GM06990 (cell line): ENCODE data around the gene MED13L.

Experiments used
- DNase-seq: peaks from one replicate; pipeline ENCODE4 v3.0.0-alpha.2; 2011; ENCODE audit not compliant: insufficient read length; ENCODE audit errors: extremely low read depth
- H3K27me3 ChIP-seq: replicated peaks from 2 replicates; pipeline ENCODE4 v1.6.0; 2011; ENCODE audit warnings: low read length; ENCODE audit not compliant: control insufficient read depth, insufficient read depth
- H3K36me3 ChIP-seq: 2 replicates; pipeline ENCODE4 v1.5.1; 2011; ENCODE audit warnings: low read length; ENCODE audit not compliant: control insufficient read depth, insufficient read depth
- H3K4me3 ChIP-seq: replicated peaks from 2 replicates; pipeline ENCODE4 v1.5.1; 2011; ENCODE audit warnings: low read depth, mild to moderate bottlenecking, control low read depth, low read length
- TF ChIP-seq, protein P1 (sequence below): IDR thresholded peaks from 2 replicates; pipeline ENCODE4 v1.5.1; 2011; ENCODE audit warnings: low read length, control low read depth, mild to moderate bottlenecking, inconsistent platforms; ENCODE audit not compliant: insufficient read depth, poor library complexity, severe bottlenecking

The MED13L gene

DNA sequence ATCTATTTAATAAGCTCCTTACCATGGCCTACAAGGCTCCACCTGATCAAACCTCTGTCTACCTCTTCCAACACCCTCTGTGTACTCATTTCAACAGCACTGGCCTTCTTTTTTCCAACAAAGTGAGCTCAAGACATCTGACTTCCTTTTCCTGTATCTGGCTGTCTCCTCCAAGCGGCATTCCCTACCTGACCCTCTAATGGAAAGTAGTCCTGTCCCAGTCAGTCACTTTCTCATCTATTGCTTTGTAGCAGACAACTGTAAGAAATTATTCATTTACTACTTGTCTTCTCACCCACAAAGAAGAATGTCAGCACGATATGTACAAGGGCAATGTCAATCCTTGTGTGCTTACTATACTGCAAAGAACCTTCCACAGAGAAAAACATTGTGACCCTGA, 149.6 kb downstream of the MED13L start:
- no peaks in the 10 kb centered on the region for H3K36me3 ChIP-seq
- H3K4me3 ChIP-seq: no peak overlapping the region
- no peaks in the 10 kb centered on the region for H3K27me3 ChIP-seq
- no peak for DNase-seq
- TF ChIP-seq, protein P1, sequence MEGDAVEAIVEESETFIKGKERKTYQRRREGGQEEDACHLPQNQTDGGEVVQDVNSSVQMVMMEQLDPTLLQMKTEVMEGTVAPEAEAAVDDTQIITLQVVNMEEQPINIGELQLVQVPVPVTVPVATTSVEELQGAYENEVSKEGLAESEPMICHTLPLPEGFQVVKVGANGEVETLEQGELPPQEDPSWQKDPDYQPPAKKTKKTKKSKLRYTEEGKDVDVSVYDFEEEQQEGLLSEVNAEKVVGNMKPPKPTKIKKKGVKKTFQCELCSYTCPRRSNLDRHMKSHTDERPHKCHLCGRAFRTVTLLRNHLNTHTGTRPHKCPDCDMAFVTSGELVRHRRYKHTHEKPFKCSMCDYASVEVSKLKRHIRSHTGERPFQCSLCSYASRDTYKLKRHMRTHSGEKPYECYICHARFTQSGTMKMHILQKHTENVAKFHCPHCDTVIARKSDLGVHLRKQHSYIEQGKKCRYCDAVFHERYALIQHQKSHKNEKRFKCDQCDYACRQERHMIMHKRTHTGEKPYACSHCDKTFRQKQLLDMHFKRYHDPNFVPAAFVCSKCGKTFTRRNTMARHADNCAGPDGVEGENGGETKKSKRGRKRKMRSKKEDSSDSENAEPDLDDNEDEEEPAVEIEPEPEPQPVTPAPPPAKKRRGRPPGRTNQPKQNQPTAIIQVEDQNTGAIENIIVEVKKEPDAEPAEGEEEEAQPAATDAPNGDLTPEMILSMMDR: no peak

DNA sequence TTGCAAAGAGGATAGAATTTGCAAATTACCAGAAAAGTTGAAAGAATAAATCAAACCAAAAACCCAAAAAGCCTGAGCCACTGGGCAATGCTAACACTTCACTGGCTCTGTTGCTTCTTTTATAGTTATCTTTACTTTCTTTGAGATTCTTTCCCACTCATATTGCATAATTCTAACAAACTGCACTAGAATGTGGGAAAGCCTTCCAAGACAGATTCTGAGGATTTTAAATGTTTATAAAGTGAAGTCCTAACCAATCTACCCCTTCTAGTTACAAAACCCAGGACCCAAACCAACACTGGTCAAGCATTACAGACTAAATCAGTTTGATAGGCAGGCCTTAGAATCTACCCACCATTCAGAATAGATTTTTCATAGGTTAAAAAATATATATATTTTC, 150.9 kb downstream of the MED13L start:
- TF ChIP-seq, protein P1: no peak
- Histone ChIP-seq H3K36me3 (no peaks in the 10 kb centered on the region), H3K27me3 (no peaks in the 10 kb centered on the region), H3K4me3 (no peak overlapping the region)
- no peak for DNase-seq

DNA sequence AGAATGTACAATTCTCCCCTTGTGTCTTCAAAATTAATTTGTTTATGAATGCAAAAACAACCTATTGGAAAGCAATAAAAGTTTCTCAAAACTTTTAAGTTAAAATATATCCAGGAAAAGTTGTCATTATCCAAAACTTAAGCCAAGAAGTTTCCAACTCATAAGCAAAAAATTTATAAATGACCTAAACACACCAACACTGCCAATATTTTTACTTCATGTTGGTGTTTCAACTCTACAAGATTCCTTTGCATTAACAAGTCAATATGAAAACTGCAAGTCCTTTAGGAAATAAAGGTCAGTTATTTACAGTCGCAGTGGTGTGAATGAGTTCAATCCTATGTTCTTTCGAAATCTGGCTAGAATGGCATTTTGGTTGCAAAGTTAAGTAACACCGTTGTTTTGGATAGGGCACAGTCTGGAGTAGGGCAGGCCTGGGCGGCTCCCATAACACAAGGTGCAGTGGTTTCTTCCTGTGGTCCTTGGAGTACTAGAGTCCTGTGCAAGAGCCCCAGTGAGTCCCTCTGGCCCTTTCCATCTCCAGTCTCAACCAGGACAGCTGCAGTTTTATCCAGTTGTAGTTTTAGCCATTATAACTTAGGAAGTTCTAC, 151.4 kb downstream of the MED13L start:
- DNase-seq: no peak
- H3K27me3 ChIP-seq: no peaks in the 10 kb centered on the region
- no peaks in the 10 kb centered on the region for H3K36me3 ChIP-seq
- no peak overlapping the region for H3K4me3 ChIP-seq
- TF ChIP-seq, protein P1: no peak

DNA sequence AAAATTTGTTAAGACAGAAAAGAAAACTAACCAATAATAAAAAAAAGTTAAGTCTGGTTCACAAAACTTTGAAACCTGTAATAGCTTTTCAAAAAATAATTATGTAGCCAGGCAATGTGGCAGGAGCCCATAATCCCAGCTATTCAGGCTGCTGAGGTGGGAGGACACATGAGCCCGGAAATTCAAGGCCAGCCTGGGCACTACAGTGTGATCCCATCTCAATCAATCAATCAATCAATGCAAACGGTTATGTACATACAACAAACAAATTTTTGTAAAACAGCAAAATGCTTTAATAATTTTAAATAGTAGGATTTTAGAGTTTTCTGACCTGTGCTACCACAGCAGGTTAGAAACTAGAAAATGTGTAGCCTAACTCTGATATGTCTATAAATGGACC, 152.4 kb downstream of the MED13L start:
- no peak for DNase-seq
- TF ChIP-seq, protein P1: no peak
- Histone ChIP-seq H3K36me3 (no peaks in the 10 kb centered on the region), H3K27me3 (no peaks in the 10 kb centered on the region), H3K4me3 (no peak overlapping the region)

DNA sequence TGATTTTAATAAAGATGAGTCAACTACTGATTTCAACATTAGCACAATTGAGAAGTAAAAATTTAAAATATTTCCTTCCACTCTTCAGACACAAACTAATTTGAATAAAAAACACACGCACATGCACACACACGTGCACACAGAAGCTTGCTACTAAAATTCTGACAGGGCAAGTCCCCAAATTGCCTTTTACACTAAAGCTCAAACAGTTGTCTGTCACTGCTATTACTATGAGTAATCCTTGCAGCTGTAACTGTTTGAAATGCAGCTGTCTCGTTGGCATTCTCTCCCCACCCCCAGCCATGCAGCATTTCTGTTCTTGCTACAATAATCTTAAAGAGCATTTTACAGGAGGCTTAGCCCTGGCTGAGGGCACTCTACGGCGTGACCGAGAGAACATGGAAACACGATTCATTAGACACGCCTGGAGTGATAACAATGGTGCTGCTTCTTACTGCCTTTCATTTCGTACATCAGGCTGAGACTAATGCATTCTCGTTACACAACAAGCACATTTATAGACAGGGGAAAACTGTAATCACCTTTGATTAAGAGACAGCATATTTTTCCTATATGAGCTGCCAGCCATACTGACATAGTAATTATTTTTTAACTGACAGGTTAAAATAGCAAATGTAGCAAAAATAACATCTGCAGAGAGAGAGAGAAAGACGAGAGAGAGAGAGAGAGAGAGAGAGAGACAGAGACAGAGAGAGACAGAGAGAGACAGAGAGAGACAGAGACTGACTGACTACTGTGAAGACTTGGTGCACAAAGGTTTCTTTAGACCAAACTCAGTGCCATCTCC, 153.8 kb downstream of the MED13L start:
- Histone ChIP-seq H3K4me3 (peak overlapping the region; percentile 54), H3K27me3 (no peaks in the 10 kb centered on the region), H3K36me3 (no peaks in the 10 kb centered on the region)
- TF ChIP-seq, protein P1: no peak
- DNase-seq: peak; percentile 80
